CD4-positive, alpha-beta T cell treated with Interleukin-6 for 4 hours (primary cell): Measurements from ENCODE around the gene KRTAP9-6.
"Not testable (repeated sequence)": the region's sequence is repeated elsewhere in the genome, so short reads cannot be mapped to it uniquely, and the experiment has no call there.

ENCODE experiments used
- DNase-seq: peaks from one replicate; pipeline ENCODE4 v3.0.0-alpha.2; 2020; ENCODE audit warnings: mixed read lengths

KRTAP9-6 gene, protein sequence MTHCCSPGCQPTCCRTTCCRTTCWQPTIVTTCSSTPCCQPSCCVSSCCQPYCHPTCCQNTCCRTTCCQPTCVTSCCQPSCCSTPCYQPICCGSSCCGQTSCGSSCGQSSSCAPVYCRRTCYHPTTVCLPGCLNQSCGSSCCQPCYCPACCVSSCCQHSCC

DNA sequence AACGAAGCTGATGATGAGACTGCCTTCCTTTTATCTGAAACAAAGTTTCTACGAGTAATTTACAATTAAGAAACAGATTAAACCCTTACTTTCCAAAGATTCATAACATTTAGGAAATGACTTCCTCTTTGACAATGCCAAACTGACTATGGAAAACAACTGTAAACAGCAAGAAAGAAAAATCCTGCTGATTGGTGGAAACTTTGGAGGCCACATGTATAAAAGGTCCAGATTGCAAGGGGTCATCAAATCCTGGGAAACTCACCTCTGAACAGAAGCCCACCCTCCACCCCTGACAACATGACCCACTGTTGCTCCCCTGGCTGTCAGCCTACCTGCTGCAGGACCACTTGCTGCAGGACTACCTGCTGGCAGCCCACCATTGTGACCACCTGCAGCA lies at the start of gene KRTAP9-6:
Gene KRTAP9-6 (plus strand): TSS at position 301 of the 400 bp plus-strand sequence. CDS start 0 bp downstream, at position 301.
- DNase-seq: no peak

GRCh38 chr17:41215681-41216080 lies 49.5 kb upstream of the KRTAP9-6 start:
- DNase-seq: no peak

GRCh38 chr17:41223821-41224220 lies 41.4 kb upstream of the KRTAP9-6 start:
- no peak for DNase-seq

GRCh38 chr17:41226051-41226450 lies 39.1 kb upstream of the KRTAP9-6 start:
- no peak for DNase-seq

- not testable (repeated sequence) for DNase-seq
Observed at GRCh38 chr17:41226598-41227095, 38.5 kb upstream of the KRTAP9-6 start, which contains the start of gene KRTAP9-2. Gene KRTAP9-2 (plus strand): TSS chr17:41226648. CDS start chr17:41226655, 7 bp downstream.

GRCh38 chr17:41230094-41230493 lies 35.1 kb upstream of the KRTAP9-6 start:
- no peak for DNase-seq

GRCh38 chr17:41231731-41232130 lies 33.4 kb upstream of the KRTAP9-6 start:
- DNase-seq: no peak

DNA sequence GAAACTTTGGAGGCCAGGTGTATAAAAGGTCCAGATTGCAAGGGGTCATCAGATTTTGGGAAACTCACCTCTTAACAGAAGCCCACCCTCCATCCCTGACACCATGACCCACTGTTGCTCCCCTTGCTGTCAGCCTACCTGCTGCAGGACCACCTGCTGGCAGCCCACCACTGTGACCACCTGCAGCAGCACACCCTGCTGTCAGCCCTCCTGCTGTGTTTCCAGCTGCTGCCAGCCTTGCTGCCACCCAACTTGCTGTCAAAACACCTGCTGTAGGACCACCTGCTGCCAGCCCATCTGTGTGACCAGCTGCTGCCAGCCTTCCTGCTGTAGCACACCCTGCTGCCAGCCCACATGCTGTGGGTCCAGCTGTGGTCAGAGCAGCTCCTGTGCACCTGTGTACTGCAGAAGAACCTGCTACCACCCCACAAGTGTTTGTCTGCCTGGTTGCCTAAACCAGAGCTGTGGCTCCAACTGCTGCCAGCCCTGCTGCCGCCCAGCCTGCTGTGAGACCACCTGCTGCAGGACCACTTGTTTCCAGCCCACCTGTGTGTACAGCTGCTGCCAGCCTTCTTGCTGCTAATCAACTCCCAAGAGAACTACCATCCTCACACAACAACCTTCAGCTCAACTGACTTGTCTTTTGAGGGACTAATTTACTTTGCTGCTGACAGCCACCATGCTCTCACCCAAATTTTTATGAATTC lies 32.6 kb upstream of the KRTAP9-6 start, which contains the start of gene KRTAP9-3:
Gene KRTAP9-3 (plus strand): TSS at position 51 of the 707 bp plus-strand sequence. CDS start 53 bp downstream, at position 104.
- DNase-seq: not testable (repeated sequence)

GRCh38 chr17:41237116-41237515 lies 28.1 kb upstream of the KRTAP9-6 start:
- not testable (repeated sequence) for DNase-seq

- not testable (repeated sequence) for DNase-seq
Observed at GRCh38 chr17:41237949-41238437, 27.2 kb upstream of the KRTAP9-6 start, which contains the start of gene KRTAP9-8. Gene KRTAP9-8 (plus strand): TSS chr17:41237999. CDS start chr17:41238052, 53 bp downstream.

DNA sequence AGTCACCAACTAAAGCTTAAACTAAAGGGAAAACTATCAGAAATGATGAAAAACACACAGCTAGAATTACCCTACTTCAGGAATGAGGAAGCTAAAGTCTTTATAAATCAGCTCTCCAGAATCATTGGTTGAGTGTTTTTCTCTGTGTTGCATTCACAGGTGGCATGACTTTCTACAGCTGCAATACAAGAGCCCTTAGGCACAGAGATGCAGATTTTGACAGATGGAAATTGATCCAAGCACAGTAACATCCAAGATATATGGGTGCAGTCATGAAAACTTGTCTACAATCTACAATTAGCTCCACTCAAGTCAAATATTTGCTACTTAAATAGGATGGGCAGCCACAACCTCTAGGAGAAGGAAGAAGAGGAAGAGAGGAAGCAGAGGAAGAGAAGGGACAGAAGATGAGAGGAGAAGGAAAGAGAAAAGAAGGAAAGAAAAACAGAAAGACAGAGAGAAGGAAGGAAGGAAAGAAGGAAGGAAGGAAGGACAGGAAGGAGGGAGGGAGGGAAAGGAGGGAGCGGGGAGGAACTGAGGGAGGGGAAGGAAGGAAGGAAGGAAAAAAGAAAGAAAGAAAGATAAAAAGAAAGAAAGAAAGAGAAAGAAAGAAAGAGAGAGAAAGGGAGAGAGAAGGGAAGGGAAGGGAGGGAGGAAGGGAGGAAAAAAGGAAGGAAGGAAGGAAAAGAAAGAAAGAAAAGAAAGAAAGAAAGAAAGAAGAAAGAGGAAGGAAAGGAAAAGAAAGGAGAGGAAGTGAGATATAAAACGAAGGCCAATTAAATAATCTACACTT lies 18.0 kb upstream of the KRTAP9-6 start:
- DNase-seq: not testable (repeated sequence)

- DNase-seq: not testable (repeated sequence)
Observed at GRCh38 chr17:41249637-41250240, 15.4 kb upstream of the KRTAP9-6 start, which contains the start of gene KRTAP9-4. Gene KRTAP9-4 (plus strand): TSS chr17:41249687. CDS start chr17:41249721, 34 bp downstream.

DNA sequence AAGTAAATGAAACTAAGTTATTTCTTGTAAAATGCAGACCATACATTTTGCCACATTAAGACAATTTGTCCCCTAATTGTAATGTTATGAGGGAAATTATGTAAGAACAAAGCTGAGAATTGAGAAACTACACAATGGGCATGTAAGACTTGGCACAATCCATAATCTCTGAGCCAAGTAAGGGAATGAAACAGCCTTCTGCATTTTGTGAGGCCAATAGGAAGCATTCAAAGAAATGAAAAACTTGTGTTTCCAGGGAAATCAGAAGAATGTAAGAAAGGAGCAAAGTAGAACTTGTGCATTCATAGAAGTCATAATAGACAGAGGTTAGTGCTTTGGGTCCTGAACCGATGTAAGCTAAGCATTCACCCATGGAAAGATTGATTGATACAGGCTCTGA lies 13.9 kb upstream of the KRTAP9-6 start:
- no peak for DNase-seq

DNA sequence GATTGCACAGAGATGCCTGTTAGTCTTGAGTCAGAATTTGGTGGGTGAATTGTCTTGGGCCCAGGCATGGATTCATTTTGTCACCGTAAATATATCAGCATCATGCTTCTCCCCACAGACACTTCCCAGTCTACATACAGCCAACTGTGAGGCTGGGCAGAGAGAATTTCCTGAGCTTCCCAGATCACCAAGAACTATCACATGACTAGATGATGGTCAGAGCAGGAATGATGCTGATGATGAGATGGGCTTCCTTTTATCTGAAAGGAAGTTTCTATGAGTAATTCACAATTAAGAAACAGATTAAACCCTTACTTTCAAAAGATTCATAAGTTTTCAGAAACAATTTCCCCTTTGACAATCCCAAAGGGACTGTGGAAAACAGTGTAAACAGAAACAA lies 10.3 kb upstream of the KRTAP9-6 start:
- no peak for DNase-seq

GRCh38 chr17:41255381-41256290 lies 9.5 kb upstream of the KRTAP9-6 start, which contains the start of gene KRTAP9-9:
Gene KRTAP9-9 (plus strand): TSS chr17:41255384.
- DNase-seq: not testable (repeated sequence)

GRCh38 chr17:41256291-41256685 lies 8.9 kb upstream of the KRTAP9-6 start:
- no peak for DNase-seq

DNA sequence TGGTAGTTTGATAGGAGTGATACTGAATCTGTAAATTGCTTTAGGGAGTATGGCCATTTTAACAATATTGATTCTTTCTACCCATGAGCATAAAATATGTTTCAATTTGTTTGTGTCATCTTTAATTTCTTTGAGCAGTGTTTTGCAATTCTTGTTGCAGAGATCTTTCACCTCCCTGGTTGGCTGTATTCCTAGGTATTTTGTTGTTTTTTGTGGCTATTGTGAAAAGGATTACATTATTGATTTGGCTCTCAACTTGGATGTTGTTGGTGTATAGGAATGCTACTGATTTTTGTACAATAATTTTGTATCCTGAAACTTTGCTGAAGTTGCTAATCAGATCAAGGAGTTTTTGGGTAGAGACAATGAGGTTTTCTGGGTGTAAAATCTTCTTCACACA lies 6.8 kb upstream of the KRTAP9-6 start:
- DNase-seq: no peak

- DNase-seq: no peak
Observed at GRCh38 chr17:41263212-41263611, 2.0 kb upstream of the KRTAP9-6 start.

DNA sequence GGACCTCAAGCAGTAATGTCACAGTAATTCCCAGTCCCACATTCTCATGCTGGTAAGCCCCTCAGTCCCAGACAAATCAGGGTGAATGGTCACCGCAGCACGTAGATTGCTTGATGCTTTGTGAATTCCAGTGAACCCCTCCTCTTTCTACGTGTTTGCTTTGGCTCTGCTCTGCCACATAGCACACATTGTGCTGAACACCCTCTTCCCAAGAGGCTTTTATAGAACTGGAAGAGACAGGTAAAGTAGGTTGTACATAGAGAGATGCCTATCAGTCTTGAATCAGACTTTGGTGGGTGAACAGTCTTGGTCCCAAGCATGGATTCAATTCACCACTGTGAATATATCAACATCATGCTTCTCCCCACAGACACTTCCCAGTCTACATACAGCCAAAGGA lies 579 bp upstream of the KRTAP9-6 start:
- DNase-seq: no peak

DNA sequence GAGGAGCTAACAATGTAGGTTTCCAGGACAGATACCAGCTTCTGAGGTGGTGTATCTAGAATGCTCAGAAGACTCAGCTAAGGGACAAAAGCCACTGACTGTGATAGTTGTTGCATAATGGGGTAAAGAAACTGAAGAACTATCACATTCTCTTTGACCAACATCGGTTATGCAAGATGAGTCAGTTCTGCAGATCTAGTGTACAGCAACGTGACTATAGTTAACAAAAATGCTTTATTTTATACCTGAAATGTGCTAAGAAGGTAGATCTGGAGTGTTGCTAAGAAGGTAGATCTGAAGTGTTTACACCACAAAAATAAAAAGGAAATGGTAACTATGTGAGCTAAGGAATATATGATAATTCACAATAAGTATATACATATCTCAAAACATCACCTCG lies 2.5 kb downstream of the KRTAP9-6 start:
- DNase-seq: no peak

GRCh38 chr17:41271323-41271722 lies 6.1 kb downstream of the KRTAP9-6 start:
- DNase-seq: not testable (repeated sequence)
